NCI-H69 (cell line): ENCODE measurements around the gene RFFL.

Experiments used
- DNase-seq: peaks from one replicate; lab custom pipeline; 2025; lab: John Stamatoyannopoulos, UW

RFFL gene

DNA sequence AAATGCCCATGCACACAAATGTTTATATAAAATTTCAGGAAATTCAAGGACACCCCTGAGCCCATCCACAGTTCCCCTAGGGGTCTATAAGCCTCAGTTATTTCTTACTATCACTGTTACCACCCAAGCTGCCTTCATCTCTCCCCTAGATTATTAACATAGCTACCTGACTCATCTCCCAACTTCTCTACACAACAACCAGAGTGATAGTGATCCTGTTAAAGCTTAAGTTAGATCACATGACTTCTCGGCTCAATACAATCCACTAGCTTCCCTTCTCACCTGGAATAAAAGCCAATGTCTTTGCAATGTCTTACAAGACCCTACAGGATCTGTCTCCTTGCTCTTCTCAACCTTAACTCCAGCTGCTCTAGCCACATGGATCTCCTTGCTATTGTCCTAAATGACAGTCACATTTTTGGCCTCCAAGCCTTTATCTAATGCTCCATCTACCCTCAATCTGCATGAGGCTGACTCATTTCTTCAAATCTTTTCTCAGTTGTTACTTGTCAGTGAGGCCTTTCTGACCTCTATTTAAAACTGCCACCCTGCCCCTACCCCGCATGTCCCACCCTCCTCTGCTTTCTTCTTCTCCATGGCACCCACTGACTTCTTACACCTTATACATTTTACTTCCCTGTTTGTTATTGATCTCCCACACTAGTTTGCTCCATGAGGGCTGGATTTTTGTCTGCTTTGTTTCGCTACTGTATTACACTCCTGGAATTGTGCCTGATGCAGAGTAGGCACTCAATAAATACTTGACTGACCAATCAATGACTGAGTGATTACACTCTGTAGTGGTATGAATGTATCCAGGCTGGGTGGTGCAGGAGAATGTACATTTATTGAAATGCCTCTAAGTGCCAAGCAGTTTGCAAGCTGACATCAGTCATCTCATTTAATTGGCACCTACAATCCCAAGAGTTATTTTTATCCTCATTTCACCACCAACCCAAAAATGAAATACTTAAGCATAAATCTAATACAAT, 88.4 kb downstream of the RFFL start:
- no peak for DNase-seq

GRCh38 chr17:34974179-34974578, 89.3 kb downstream of the RFFL start:
- DNase-seq, result no peak

- peak; percentile 97 for DNase-seq
Observed at GRCh38 chr17:34961093-34961911, 102.2 kb downstream of the RFFL start, which contains the start of the genes CCT6B and ZNF830. Gene CCT6B (minus strand): TSS chr17:34961460. CDS start chr17:34961393, 67 bp downstream. Gene ZNF830 (plus strand): TSS chr17:34961540. CDS start chr17:34961567, 27 bp downstream.

- no peak for DNase-seq
Observed at GRCh38 chr17:34958438-34958837, 105.1 kb downstream of the RFFL start.
